Stimulated activated CD8-positive, alpha-beta memory T cell treated with anti-CD3 and anti-CD28 coated beads, Interleukin-15, amount 100 ng/mL, for 24 hours (primary cell): Measurements from ENCODE around the gene FCHSD2.

ENCODE experiments used
- DNase-seq: peaks from one replicate; pipeline ENCODE4 v3.0.0-alpha.2; 2020; ENCODE audit warnings: low read depth

Gene FCHSD2

DNA sequence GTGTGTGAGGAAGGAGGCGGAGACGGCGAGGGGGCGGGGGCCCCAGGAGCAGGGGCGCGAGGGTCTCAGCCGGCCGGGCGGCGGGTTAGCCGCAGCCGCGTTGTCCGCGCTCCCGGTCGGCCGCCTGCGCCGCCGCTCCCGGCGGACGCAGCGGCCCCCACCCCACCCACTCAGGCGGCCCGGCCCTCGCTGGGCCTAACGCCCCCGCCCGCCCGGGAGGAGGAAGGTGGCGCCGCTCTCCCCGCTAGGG is at the start of gene FCHSD2:
Gene FCHSD2 (minus strand): TSS at position 191 of the 250 bp plus-strand sequence. CDS start 441 bp downstream, outside the sequence.
- no peak for DNase-seq

DNA sequence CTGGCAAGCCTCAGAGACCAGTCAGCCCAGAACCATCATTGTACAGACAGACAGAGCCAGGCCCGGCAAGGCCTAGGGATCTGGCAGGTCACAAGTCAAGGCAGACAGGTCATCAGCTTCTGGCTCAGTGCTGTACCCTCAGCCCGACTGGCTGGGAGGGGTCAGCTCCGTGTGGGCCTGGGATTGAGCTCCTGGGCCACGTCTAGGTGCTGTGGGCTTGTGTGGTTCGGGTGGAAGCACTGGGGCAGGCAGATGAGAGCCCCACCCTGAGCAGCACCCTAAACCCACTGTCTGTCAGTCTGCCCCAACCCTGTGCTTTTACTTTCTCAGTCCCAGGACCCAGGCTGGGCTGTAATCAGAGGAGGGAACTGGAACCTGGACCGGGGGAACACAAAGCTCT is 49.0 kb upstream of the FCHSD2 start:
- DNase-seq = no peak

DNA sequence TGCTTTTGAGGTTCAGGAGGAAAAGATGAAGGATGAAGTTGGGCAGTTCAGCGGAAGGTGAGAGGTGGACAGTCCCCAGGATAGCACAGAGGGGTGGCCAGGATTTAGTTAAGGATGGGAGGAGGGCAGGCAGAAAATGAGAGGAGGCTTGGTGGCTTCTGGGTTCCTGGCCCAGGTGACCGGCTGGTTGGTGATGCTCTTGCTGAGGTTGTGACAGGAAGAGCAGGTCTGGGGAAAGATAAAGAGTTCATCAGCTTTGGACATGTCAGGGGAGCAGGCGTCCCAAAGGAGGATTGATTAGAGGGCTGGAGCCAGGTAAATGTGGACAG is 48.4 kb upstream of the FCHSD2 start:
- DNase-seq = no peak

DNA sequence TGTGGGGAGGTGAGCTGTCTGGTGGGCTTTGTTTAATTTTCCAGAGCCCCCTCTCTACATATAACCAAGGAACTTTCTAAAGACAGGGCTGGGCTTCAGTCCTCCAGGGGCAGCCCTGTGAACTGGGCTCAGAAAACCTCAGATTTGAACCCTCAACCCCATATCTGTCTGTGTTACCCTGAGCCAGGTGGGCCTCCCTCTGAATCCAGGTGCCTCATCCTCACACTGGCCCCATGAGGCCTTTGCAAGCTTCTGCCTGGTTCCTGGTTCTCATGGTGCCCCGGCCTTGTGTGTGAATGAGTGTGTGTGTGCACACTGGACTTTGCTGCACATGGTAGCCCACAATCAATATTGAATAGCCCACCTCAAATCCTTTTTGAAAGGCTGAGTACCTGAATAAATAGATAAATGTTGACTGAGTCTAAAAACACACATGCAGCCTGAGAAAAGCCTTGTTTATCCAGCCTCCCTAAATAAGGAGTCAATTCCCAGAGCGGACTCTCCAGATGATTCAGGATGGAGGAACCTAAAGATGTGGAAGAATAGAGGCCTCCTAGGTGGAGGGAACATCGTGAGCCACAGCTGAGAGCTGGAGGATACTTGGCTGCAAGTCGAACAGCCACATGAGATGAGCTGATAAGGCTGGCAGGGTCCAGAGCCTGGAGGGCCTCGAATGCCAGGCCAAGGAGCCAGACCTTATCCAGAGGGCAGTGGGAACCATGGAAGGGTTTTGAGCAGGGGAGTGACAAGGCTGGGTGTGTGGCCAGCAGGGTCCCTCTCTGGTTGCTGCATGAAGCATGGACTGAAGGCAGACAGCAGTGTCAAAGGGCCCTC is 47.8 kb upstream of the FCHSD2 start:
- no peak for DNase-seq

DNA sequence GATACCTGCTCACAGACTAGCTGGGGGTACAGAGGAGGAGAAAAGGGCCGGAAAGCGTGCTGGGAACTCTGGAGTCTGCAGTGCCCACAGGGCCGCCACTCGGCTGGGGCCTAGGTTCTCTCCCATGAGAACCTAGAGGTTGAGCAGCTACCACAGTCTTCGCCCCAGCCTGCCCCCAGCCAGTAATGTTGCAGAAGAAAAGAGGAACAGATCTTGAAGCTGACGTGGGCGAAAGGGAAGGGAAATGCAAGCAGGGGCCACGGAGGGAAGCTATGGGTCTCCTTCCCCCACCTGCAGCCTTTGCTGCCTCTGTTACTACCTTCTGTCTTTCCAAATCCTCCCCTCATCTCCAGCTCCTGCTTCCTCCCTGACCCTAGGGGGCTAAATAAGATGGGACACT is 47.2 kb upstream of the FCHSD2 start:
- no peak for DNase-seq

DNA sequence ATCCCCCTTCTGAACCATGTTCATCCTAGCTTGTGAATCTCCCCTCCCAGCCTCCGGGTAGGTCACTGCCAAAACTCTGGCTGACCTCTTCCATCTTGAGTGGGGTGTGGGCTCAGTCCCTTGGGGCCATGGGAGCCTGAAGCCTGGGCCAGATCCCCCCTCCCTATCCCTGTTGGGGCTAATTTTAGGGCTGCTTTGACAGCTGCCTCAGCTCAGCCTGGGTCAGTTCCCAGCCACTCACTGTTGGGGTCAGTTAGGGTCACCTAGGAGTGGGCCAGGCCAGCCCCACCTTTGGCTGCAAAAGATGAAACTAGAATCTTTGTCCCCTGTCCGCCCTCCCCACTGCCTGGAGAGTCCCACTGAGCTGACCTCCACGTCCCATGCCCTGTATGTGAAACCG is 46.2 kb upstream of the FCHSD2 start:
- no peak for DNase-seq

DNA sequence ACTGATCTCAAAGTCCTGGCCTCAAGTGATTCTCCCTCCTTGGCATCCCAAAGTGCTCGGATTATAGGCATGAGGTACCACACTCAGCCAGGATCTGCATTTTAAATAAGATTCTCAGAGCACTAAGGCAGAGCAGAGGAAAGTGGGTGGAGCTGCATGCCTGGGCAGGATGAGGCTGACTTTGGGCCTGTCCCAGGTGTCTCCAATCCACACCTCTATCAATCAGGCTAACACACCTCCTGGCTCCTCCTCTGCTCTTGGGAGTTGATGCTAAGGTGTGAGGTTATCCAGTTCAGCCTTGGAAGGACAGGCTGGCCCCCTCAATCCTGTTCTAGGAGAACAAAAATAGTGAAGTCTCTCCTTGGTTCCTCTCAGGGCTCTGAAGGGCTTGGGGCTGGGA is 45.7 kb upstream of the FCHSD2 start:
- no peak for DNase-seq

DNA sequence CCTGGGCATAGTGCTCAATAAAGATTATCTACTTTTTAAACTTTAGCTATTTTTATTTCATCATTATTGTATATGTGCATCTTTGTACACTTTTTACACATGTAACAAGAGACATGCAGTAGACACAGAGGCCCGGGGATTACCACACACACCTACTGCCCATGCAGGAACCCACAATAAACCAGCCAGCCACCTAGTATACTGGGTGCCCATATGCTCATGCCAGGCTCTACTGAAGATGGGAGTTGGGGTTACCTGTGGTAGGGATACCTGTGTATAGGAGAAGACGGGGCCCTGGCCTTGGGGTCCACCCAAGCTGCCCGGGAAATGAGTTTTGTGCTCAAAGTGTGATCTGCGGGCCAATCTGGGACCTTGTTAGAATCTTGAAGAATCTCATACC is 44.8 kb upstream of the FCHSD2 start:
- no peak for DNase-seq

DNA sequence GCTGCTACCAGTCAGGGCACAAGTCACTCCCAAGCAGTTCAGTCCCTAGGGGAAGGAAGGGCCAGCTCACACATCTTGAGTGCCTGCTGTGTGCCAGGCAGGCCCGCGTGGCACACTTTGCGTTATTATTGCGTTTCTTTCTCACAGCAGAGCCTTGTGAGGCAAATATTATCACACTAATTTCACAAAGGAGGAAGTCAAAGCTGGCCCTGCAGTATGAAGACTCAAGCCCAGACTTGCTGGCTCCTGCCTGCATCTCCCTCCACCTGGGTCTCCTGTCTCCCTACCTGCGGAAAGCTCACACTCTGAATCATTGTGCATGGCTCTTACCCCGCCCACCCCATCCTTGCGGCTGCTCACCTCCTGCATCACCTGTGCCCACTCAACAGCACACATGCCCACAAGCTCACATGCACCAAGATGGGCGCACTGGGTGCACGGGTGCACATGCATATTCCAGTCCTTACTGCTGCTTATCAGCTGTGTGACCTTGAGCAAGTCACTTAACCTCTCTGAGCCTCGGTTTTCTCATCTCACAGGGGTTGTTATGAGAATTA is 44.3 kb upstream of the FCHSD2 start:
- DNase-seq = no peak

DNA sequence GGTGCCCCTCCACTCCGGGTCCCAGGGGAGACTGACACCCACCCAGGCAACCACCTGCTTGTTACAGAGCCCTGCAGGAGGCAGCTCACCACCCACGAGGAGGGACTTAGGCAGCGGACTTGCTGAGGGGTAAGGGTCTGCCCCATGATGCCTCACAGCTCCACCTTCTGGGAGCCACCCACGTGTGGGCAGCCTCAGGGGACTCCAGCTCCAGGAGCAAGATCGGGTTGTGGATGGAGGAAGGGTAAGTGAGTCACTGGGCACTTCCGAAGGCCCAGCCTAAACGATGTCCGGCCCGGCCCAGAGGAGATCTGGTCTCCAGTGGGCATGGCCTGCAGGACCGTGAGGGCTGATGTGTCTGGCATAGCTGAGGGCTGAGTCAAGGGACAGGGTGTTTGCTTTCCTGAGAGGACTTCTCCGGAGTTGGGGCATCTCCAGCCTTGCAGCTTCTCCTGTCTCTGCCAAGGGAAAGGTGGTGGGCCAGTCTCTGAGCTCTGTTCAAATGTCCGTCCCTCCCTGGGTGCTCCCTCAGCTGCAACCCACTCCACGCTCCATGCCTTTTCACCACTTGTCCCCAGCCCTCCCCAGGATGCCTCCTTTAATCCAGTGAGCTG is 43.7 kb upstream of the FCHSD2 start:
- DNase-seq = no peak

DNA sequence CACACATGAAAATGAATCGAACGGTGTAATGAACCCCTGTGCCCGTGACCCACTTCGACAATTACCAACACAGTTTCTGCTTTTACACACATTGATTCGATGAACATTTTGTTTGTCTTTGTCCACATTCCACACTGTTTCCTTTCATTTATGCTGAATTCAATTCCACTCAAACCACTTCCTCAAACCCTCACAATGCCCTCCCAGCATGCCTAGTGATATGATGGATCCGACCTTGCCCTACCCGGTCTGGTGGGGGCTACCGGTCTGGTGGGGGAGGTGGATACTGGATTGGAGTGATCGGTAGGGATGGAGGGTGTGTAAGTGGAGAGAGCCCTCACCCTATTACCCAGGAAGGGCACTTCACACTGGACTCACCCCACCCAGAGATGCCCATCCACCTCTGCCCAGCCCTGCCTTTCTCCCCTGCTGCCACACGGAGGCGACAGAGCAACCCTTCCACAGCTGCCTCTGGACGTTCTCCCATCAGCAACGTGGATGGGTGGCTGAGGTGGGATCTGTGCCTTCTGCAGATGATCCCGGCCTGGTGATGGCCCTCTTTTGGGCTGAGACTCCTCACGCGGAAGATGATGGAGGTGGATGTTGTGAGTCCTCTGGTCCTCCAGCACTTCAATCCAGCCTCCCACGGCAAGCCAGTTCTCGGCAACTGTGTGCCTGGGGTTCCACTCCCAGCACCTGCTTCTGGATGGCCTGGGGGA is 43.0 kb upstream of the FCHSD2 start:
- DNase-seq = peak; percentile 13

DNA sequence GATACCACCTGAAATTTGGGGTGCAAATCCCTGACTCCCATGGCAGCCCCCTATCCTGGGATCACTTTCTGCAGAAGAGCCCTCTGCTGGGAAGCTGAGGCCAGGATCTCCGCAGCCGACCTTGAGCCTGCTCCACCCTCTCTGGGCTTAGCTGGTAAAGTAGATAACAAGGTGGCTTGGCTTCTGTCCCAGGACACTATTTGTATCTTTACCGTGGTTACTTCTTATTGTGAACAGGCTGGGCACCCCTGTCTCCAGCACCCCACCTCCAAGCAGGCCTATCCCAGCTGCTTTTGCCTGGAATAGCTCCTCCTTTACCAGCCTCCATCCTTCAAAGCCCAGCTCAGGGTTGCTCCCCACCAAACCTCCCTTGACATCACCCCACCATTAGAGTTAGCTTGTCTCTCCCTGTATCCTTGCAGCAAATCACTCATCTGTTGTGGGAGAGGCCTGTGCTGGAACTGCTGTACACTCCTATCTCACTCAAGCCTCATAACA is 40.8 kb upstream of the FCHSD2 start:
- DNase-seq = no peak

DNA sequence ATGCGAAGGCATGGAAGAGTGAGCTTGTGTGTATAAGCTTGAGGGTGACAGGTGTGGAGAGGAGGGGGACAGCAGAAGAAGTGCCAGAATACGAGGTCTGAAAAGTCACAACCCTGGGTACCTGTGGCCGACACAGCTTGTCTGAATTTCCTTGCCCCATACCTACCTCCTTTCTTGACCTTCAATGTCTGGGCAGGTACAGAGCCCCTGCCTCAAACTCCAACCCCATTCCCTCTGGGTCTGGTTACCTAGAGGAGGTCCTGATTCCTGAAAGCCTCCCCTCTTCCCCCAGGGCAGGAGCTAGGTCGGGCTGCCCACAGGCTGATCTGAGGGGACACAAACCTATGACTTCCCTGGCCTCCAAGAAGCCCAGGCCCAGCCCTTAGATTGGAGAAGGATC is 36.6 kb upstream of the FCHSD2 start:
- DNase-seq = no peak

DNA sequence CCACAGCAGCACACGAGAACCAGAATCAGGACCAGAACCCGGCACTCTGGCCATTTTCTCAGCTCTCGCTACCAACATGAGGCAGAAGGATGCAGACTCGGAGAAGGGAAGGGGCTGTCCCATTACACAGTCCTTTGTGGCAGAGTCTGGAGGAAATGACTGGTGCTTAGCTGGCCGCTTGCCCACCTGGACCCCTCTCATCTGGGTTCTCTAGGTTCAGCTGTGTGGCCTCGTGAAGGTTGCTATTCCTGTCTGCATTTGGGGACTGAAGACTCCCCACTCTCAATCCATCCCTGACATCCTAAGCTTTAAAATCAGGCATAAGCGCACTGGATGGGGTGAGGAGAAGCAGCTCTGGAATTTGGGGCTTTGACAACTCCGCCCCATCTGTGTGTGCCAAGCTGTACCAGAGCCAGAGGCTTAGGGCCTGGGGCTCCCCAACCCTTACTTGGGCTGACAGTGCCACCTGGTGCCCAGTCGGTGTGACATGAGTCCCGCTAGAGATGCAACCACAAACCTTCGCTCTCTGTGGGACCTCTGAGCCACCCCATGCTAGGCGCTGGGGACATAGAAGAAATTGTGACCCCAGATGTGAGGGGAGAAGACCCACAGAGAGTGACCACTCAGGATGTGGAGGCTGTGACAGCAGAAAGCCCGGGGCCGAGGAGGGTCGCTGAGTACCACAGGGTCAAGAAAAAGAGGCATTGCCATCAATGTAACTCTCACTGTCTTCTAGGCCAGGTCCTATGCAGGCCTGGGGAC is 35.8 kb upstream of the FCHSD2 start:
- DNase-seq = peak; percentile 24

DNA sequence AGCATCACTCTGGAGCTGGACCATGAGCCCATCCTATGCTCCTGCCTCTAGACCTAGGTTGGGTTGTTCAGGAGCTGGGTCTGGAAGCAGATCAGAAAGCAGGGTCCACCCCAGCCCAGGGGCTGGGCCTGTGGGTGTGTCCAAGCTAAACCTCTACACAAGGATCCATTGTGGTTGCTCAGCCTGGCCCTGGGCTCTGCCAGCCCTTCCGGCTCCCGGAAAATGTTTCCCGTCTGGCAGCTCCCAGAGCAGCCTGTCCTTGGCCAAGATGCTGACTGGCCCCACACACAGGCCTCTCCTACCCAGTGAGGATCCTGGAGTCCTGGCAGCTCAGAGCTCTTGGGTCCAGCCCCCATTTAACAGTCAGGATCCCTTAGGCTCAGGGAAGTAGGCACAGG is 35.3 kb upstream of the FCHSD2 start:
- DNase-seq = no peak

DNA sequence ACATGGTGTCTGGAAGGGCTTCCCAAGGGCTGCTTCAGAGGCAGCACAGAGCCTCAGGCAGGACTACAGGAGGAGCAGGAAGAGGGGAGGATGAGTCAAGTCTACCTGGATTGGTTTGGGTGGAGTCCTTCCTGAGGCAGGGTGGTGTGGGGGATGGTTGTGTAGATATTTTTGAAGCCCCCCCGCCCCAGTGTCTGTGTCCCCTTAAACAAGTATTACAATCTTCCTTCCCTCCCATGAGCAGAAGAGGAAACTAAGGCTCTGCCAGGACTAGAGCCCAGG is 34.7 kb upstream of the FCHSD2 start:
- DNase-seq = no peak

DNA sequence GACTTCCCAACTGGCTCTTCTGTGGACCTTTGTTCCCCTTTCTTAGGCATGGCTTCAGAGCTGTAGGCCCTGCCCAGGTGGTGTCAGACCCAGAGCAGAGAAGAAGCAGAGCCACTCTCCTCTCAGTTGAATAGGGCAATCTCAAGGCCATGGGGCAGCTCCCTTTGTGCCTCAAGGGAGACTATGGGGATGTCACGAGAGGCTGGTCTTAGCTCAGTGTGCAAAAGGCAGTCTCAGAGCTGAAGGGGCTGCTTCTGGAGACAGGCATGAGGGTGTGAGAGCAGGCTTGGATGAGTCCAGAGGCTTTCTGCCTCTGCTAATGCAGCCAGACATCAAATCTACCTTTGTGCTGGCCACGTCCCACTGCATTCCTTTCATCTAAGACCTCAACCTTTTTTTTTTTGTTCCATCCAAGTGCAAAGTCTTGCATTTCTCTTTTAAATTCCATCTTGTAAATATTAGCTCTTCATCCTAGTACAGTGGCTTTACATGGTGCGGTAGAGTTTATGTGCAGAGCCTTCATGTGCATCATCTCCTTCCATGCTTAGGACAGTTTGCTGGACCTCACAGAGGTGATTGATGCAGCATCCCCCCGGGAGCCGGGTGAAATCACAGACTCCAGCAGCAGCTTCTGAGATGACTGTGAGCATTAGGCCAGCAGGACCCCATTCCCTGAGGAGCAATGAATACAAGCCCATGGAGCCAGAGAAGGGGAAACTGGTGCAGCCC is 34.2 kb upstream of the FCHSD2 start:
- DNase-seq = no peak

DNA sequence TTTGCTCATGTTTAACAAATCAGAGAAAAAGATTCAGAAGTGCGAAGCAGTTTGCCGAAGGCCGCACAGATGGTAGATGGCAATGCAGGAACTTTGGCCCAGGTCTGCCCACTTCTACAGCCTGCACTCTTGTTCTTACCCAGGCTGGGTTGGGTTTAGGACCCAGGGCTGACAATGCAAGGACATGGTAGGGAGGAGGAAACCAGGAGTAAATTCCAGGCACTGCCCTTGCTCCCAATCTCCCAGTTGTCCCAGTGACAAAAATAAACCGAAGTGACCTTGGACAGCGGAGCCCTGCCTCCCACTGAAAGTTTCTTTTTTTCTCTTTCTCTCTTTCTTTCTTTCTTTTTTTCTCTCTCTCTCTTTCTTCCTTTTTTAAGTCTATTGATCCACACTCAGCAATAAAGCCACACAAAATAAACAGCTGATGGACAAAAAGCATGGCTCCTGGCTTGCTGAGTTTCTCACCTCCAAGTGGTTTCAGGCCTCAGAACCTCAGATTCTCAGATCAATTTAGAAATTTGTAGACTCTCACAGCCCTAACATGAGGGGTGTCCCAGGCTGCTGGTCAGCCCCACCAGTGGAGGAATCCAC is 33.5 kb upstream of the FCHSD2 start:
- no peak for DNase-seq

DNA sequence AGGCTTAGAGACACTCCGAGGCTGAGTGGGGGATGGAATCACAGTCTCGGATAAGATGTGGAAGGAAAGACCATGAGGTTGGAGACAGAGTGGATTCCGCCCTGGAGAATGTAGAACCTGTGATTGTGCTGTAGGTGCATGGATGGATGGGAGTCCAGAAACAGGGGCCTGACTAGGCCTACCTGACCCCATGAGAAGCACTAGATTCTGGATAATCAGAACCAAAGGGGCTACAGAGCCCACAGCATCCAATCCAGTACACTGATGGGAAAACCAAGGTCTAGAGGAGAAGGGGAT is 32.3 kb upstream of the FCHSD2 start:
- no peak for DNase-seq

DNA sequence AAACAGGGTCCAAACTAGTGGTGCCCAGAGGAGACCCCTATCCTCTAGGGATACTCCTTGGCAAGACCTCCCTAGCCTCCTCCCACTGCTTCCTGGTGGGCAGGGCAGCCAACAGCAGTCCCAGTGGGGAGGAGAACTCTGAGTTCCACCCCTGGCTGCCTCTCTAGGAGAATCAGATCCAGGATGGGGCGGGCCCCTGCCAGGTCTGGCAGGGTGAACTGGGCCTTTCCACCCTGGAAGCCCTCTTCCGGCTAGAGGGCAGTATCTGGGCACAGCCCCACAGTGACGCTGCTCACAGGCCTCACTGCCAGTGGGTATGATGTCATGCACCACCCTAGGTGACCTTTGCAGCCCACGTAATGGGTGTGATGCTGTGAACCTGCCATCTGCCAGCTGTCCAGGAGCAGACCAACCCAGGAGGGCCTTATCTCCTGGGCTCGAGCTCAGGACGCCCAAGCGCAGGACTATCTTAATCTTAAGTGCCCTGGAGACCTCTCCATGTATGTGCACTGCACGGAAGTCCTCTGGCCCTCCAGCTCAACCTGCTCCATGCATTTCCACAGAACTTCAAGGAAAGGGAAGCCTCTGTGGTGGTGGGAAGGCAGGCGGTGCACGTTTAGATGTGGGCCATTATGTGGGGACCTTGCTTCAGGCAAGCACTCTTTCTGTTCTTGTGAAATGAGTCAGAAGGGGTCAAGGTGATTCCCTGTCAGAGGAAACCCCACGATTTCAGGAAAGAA is 31.8 kb upstream of the FCHSD2 start:
- no peak for DNase-seq
